Choroid plexus epithelial cell (primary cell): ENCODE data around the gene FCER1G.
A peak's percentile ranks its signal among the peaks of the same experiment; 100 is the strongest.

Source experiments
- DNase-seq: peaks from one replicate; pipeline ENCODE4 v3.0.0-alpha.2; 2010; ENCODE audit warnings: low read depth
- H3K4me3 ChIP-seq: 2 replicates; pipeline ENCODE4 v1.5.1; 2011; ENCODE audit warnings: low read depth, mild to moderate bottlenecking, control low read depth, low read length, moderate library complexity
- CTCF ChIP-seq: conservative IDR thresholded peaks from 2 replicates; pipeline ENCODE4 v1.5.1; 2011; ENCODE audit warnings: low read depth, mild to moderate bottlenecking, control low read depth, inconsistent platforms, low read length, moderate library complexity

Gene FCER1G

GRCh38 chr1:161198194-161198896 is 16.8 kb upstream of the FCER1G start:
- TF ChIP-seq CTCF, result no peak
- H3K4me3 ChIP-seq, result peak overlapping the region; percentile 53
- DNase-seq, result peak; percentile 50

GRCh38 chr1:161198897-161199431 is 16.1 kb upstream of the FCER1G start, which contains the start of gene ADAMTS4:
Gene ADAMTS4 (minus strand): TSS chr1:161199054. CDS start chr1:161198627, 427 bp downstream.
- peak within 1 kb of the TSS; percentile 53 for H3K4me3 ChIP-seq
- peak; percentile 77 for DNase-seq
- TF ChIP-seq CTCF, result no peak

- no peak for TF ChIP-seq CTCF
- H3K4me3 ChIP-seq, result no peak overlapping the region
- no peak for DNase-seq
These were observed 15.5 kb upstream of the FCER1G start for GRCh38 chr1:161199506-161200139.

GRCh38 chr1:161200421-161200991 is 14.6 kb upstream of the FCER1G start:
- no peak for TF ChIP-seq CTCF

GRCh38 chr1:161200992-161201835 is 13.9 kb upstream of the FCER1G start:
- TF ChIP-seq CTCF, result no peak
- DNase-seq, result peak; percentile 78
- peak overlapping the region; percentile 92 for H3K4me3 ChIP-seq

More at GRCh38 chr1:161200421-161200991, 14.6 kb upstream of the FCER1G start:
- H3K4me3 ChIP-seq, result no peak overlapping the region
- DNase-seq, result no peak

GRCh38 chr1:161201836-161202712 is 13.0 kb upstream of the FCER1G start, which contains the start of gene NDUFS2:
Gene NDUFS2 (plus strand): TSS chr1:161202367. CDS start chr1:161202386, 19 bp downstream.
- peak; percentile 38 for TF ChIP-seq CTCF
- DNase-seq, result peak; percentile 100
- H3K4me3 ChIP-seq, result peak within 1 kb of the TSS; percentile 92
